ENCODE measurements around the gene SH2D4B. TPM values are rescaled to one million over a fixed set of nuclear protein-coding genes. Genes with fewer than 3 reads are reported as not detected.

SH2D4B gene
- total RNA-seq, 1 experiment from 2014 or later = not detected

- intact Hi-C loops (cut with micrococcal nuclease) = no loop called here
- H3K9me3 ChIP-seq (ENCODE audit: low read length) = no peaks in the 10 kb centered on the region
- no TSS peak for BruUV-seq (replicated peaks)
- H2AFZ ChIP-seq (ENCODE audit: low read length) = no peak overlapping the region
- no peaks in the 10 kb centered on the region for H4K20me1 ChIP-seq (ENCODE audit: low read length)
- H3K9ac ChIP-seq (ENCODE audit: low read length) = no peak overlapping the region
- no peak overlapping the region for H3K4me3 ChIP-seq (ENCODE audit: low read length)
- CTCF ChIA-PET = no interaction called here
- H3K9me2 ChIP-seq (replicated peaks; ENCODE audit: low read length) = no peaks in the 10 kb centered on the region
- DNase-seq (peak; percentile 41), ATAC-seq (no peak)
- TF ChIP-seq EZH2phosphoT487 (IDR thresholded peaks at IDR 0.05; ENCODE audit: borderline replicate concordance, low read length) = no peak
- TF ChIP-seq CTCF (conservative IDR thresholded peaks at IDR 0.05; ENCODE audit: low read depth, low read length) = peak; percentile 61
- POLR2A ChIA-PET (ENCODE audit: unreplicated experiment) = no interaction called here
- H3K27me3 ChIP-seq (ENCODE audit: low read length) = no peaks in the 10 kb centered on the region
- H3K79me2 ChIP-seq (ENCODE audit: low read length) = no peaks in the 10 kb centered on the region
- no peak overlapping the region for H3K27ac ChIP-seq (ENCODE audit: low read length)
- H3K36me3 ChIP-seq (ENCODE audit: low read depth, low read length) = no peaks in the 10 kb centered on the region
- H3K4me1 ChIP-seq (ENCODE audit: insufficient read depth, low read length) = no peaks in the 10 kb centered on the region
- H3K4me2 ChIP-seq (ENCODE audit: low read length) = no peak overlapping the region
- H3F3A ChIP-seq (ENCODE audit: low read length, unreplicated experiment) = no peaks in the 10 kb centered on the region
Observed at GRCh38 chr10:80599424-80599847, 61.7 kb downstream of the SH2D4B start.

GRCh38 chr10:80600256-80600655, 62.6 kb downstream of the SH2D4B start:
- DNase-seq = no peak
- no peaks in the 10 kb centered on the region for H3K79me2 ChIP-seq (ENCODE audit: low read length)
- H3K9ac ChIP-seq (ENCODE audit: low read length) = no peak overlapping the region
- TF ChIP-seq EZH2phosphoT487 (IDR thresholded peaks at IDR 0.05; ENCODE audit: borderline replicate concordance, low read length) = no peak
- no peak for TF ChIP-seq EZH2 (IDR thresholded peaks at IDR 0.05; ENCODE audit: low read length, unreplicated experiment)
- no peak for TF ChIP-seq CTCF (conservative IDR thresholded peaks at IDR 0.05; ENCODE audit: low read depth, low read length)
- H4K20me1 ChIP-seq (ENCODE audit: low read length) = no peaks in the 10 kb centered on the region
- H3K9me2 ChIP-seq (replicated peaks; ENCODE audit: low read length) = no peaks in the 10 kb centered on the region
- ChIA-PET POLR2A (ENCODE audit: unreplicated experiment) (no interaction called here), CTCF (interaction anchor here (0.6 kb wide), 1 partner anchor 1050 kb away, joined by 5 read pairs; no protein-coding TSS in a partner anchor)
- H3K4me2 ChIP-seq (ENCODE audit: low read length) = no peak overlapping the region
- intact Hi-C loops (cut with micrococcal nuclease) = no loop called here
- no peaks in the 10 kb centered on the region for H3K27me3 ChIP-seq (ENCODE audit: low read length)
- no peaks in the 10 kb centered on the region for H3F3A ChIP-seq (ENCODE audit: low read length, unreplicated experiment)
- BruUV-seq (replicated peaks) = no TSS peak
- H3K4me3 ChIP-seq (ENCODE audit: low read length) = no peak overlapping the region
- H2AFZ ChIP-seq (ENCODE audit: low read length) = no peak overlapping the region
- no peaks in the 10 kb centered on the region for H3K4me1 ChIP-seq (ENCODE audit: insufficient read depth, low read length)
- no peak for ATAC-seq
- H3K9me3 ChIP-seq (ENCODE audit: low read length) = no peaks in the 10 kb centered on the region
- no peaks in the 10 kb centered on the region for H3K36me3 ChIP-seq (ENCODE audit: low read depth, low read length)
- no peak overlapping the region for H3K27ac ChIP-seq (ENCODE audit: low read length)

GRCh38 chr10:80602881-80603280, 65.2 kb downstream of the SH2D4B start:
- intact Hi-C loops (cut with micrococcal nuclease) = no loop called here
- no peak overlapping the region for H3K9ac ChIP-seq (ENCODE audit: low read length)
- H3K4me3 ChIP-seq (ENCODE audit: low read length) = no peak overlapping the region
- no peaks in the 10 kb centered on the region for H3K36me3 ChIP-seq (ENCODE audit: low read depth, low read length)
- no peaks in the 10 kb centered on the region for H3K4me1 ChIP-seq (ENCODE audit: insufficient read depth, low read length)
- H3K27me3 ChIP-seq (ENCODE audit: low read length) = no peaks in the 10 kb centered on the region
- ATAC-seq (no peak), DNase-seq (no peak)
- no peak overlapping the region for H2AFZ ChIP-seq (ENCODE audit: low read length)
- POLR2A ChIA-PET (ENCODE audit: unreplicated experiment) = no interaction called here
- TF ChIP-seq EZH2phosphoT487 (IDR thresholded peaks at IDR 0.05; ENCODE audit: borderline replicate concordance, low read length) (no peak), CTCF (conservative IDR thresholded peaks at IDR 0.05; ENCODE audit: low read depth, low read length) (no peak), EZH2 (IDR thresholded peaks at IDR 0.05; ENCODE audit: low read length, unreplicated experiment) (no peak)
- no peaks in the 10 kb centered on the region for H3K79me2 ChIP-seq (ENCODE audit: low read length)
- CTCF ChIA-PET = no interaction called here
- H3K27ac ChIP-seq (ENCODE audit: low read length) = no peak overlapping the region
- BruUV-seq (replicated peaks) = no TSS peak
- no peaks in the 10 kb centered on the region for H4K20me1 ChIP-seq (ENCODE audit: low read length)
- H3F3A ChIP-seq (ENCODE audit: low read length, unreplicated experiment) = no peaks in the 10 kb centered on the region
- no peaks in the 10 kb centered on the region for H3K9me2 ChIP-seq (replicated peaks; ENCODE audit: low read length)
- no peaks in the 10 kb centered on the region for H3K9me3 ChIP-seq (ENCODE audit: low read length)
- no peak overlapping the region for H3K4me2 ChIP-seq (ENCODE audit: low read length)

Data from PC-3 (cell line).